ENCODE data around the gene RNH1.
A peak's percentile ranks its signal among the peaks of the same experiment; 100 is the strongest.

Gene RNH1
- 102 to 142 (median 119) reads per million in 3 donors for total RNA-seq

GRCh38 chr11:506995-507726 lies at the start of gene RNH1:
RNH1 (minus strand) TSS chr11:507242; CDS start chr11:502162, 5,080 bp downstream.
- H3K4me3 ChIP-seq (ENCODE audit: insufficient read depth, low read depth, low read length, poor library complexity, severe bottlenecking) = peak within 1 kb of the TSS; percentile 95

GRCh38 chr11:555780-556661 lies 49.0 kb upstream of the RNH1 start:
- Histone ChIP-seq H3K4me3 (ENCODE audit: insufficient read depth, low read depth, low read length, poor library complexity, severe bottlenecking) (peak overlapping the region; percentile 64), H3K27ac (ENCODE audit: insufficient read depth, low read length, poor library complexity, severe bottlenecking) (no peak overlapping the region), H3K9me3 (ENCODE audit: control insufficient read depth, low read length) (no peaks in the 10 kb centered on the region), H3K27me3 (replicated peaks; ENCODE audit: control insufficient read depth, insufficient read depth, low read length, poor library complexity, severe bottlenecking) (no peaks in the 10 kb centered on the region), H3K36me3 (ENCODE audit: control insufficient read depth, insufficient read depth, low read length) (no peaks in the 10 kb centered on the region), H3K4me1 (ENCODE audit: control insufficient read depth, insufficient read depth, low read length, poor library complexity, severe bottlenecking) (peaks cover 27% of the 10 kb centered on the region)
- DNase-seq = no peak

More at GRCh38 chr11:506995-507726, at the start of gene RNH1:
- Histone ChIP-seq H3K27ac (ENCODE audit: insufficient read depth, low read length, poor library complexity, severe bottlenecking) (peak within 1 kb of the TSS; percentile 100), H3K9me3 (ENCODE audit: control insufficient read depth, low read length) (no peaks in the 10 kb centered on the region), H3K36me3 (ENCODE audit: control insufficient read depth, insufficient read depth, low read length) (peaks cover 3% of the 10 kb centered on the region), H3K4me1 (ENCODE audit: control insufficient read depth, insufficient read depth, low read length, poor library complexity, severe bottlenecking) (peaks cover 31% of the 10 kb centered on the region), H3K27me3 (replicated peaks; ENCODE audit: control insufficient read depth, insufficient read depth, low read length, poor library complexity, severe bottlenecking) (no peaks in the 10 kb centered on the region)
- peak; percentile 97 to 99 (median 98) for DNase-seq

DNA sequence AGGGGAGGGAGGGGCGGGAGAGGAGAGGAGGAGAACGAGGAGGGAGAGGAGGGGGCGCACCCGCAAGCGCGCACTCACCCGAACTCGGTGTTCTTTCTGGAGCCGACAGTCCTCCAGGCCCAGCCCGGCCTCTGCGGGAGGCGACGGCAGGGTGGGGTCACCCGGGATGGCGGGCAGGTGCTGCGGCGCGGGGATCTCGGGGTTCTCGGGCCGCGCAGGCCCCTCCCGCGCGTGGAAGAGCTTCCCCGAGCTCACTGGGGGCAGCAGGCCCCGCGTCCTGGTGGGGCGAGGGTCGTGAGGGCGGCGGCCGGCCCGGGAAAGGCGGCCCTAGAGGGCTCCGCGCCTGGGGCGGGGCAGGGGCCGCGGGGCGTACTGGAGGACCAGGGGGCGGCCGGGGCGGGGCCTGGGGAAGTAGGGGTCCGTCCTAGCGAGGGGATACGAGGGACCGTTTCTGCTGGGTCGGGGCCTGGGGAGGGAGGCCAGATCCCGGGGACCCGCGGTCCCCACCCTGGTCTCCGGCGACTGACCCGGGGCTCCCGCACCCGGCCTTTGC lies 48.3 kb upstream of the RNH1 start:
- Histone ChIP-seq H3K27me3 (replicated peaks; ENCODE audit: control insufficient read depth, insufficient read depth, low read length, poor library complexity, severe bottlenecking) (no peaks in the 10 kb centered on the region), H3K4me3 (ENCODE audit: insufficient read depth, low read depth, low read length, poor library complexity, severe bottlenecking) (peak overlapping the region; percentile 64), H3K27ac (ENCODE audit: insufficient read depth, low read length, poor library complexity, severe bottlenecking) (no peak overlapping the region), H3K36me3 (ENCODE audit: control insufficient read depth, insufficient read depth, low read length) (no peaks in the 10 kb centered on the region), H3K9me3 (ENCODE audit: control insufficient read depth, low read length) (no peaks in the 10 kb centered on the region), H3K4me1 (ENCODE audit: control insufficient read depth, insufficient read depth, low read length, poor library complexity, severe bottlenecking) (peaks cover 24% of the 10 kb centered on the region)
- DNase-seq = no peak

DNA sequence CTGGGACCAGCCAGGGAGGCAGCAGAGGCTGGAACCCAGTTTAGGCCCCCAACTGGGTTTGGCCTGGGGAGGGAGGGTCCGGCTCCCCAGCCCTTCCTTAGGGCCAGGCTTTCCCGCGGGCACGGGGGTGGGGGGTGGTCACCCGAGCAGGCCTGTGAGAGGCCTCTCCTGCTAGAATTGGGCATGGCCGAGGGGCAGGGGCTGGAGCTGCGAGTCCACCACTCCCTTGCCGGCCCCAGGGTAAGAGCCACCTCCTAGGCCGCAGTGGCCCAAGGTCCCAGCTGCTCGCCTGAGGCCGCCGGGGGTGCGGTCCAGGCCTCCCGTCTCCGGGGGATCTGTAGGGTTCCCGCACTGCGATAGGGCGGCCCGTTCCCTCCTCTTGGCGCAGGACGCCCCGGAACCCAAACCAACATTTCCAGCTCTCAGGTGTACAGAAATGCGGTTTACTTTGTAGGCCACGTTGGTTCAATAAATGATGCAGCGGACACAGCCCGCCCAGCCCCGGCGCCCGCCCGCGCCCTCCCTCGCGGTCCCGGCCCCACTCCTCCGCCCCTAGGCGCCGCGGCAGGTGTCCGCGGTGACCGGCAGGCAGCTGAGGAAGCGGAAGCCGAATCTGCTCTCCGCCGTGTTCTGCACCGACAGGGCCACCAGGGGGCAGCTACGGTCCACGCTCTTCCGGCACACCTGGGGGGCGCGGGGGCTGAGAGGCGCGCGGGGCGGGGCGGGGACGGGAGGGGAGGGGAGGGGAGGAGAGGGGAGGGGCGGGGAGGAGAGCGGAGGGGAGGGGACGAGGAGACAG lies 47.6 kb upstream of the RNH1 start:
- peak overlapping the region; percentile 61 for H3K4me3 ChIP-seq (ENCODE audit: insufficient read depth, low read depth, low read length, poor library complexity, severe bottlenecking)

DNA sequence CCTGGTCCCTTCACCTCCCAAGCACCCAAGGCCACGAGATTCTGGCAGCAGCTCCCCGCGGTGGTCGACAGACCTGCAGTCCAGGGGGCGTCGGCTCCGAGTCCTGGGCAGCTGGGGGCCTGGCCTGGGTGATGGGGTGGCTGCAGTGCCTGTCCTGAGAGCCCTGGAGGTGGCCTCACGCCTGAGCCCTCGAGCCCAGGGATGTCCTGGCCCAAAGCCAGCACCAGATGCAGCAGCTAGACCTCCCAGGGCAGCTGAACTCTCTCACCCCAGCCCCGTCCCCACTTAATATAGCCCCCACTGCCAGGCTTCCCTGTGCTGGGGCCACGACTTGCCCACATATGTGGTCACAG lies 46.9 kb upstream of the RNH1 start:
- Histone ChIP-seq H3K4me3 (ENCODE audit: insufficient read depth, low read depth, low read length, poor library complexity, severe bottlenecking) (no peak overlapping the region), H3K4me1 (ENCODE audit: control insufficient read depth, insufficient read depth, low read length, poor library complexity, severe bottlenecking) (peaks cover 14% of the 10 kb centered on the region)

More for the DNA sequence above, 47.6 kb upstream of the RNH1 start:
- Histone ChIP-seq H3K4me1 (ENCODE audit: control insufficient read depth, insufficient read depth, low read length, poor library complexity, severe bottlenecking) (peaks cover 18% of the 10 kb centered on the region), H3K27me3 (replicated peaks; ENCODE audit: control insufficient read depth, insufficient read depth, low read length, poor library complexity, severe bottlenecking) (no peaks in the 10 kb centered on the region), H3K27ac (ENCODE audit: insufficient read depth, low read length, poor library complexity, severe bottlenecking) (no peak overlapping the region), H3K36me3 (ENCODE audit: control insufficient read depth, insufficient read depth, low read length) (no peaks in the 10 kb centered on the region), H3K9me3 (ENCODE audit: control insufficient read depth, low read length) (no peaks in the 10 kb centered on the region)
- DNase-seq = peak; percentile 63 to 68 (median 67)

DNA sequence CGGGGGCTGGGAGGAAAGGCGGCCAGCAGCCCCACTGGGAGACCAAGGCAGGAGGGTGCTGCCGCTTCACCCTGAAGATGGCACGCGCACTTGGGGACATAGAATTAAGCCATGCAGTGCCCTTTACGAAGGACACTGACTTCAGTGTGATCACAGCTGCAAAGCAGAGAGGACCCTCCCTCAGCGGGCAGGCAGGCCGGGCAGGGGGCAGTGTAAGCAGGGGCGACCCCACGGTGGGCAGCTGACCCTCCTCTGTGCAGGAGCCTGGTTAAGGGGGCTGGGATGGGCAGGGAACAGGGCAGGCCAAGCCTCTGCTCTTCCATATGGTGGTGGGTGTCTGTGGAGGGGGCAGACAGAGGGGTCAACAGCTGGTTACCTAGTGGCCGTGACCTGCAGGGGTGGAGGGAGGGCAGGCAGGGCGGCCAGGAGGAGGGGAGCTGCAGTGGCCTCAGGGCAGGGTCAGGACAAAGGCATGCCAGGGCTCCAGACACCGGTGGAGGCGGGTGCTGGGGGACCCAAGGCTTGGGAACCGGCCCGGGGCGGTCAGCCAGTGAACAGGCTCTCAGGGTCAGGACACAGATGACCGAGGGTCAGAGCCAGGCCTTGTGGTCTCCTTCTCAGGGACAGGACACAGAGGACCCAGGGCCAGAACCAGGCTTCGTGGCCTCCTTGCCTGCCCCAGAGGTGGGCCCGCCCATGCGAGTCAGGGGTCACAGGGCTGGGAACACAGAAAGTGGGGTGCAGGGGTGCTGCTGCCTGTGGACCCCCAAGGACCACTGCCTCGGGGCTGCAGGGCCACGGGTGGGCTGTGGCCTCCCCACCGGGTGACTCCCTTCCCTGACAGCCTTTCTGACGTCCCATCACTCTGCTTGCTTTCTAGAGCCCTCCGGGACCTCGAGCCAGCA lies 46.3 kb upstream of the RNH1 start:
- Histone ChIP-seq H3K4me3 (ENCODE audit: insufficient read depth, low read depth, low read length, poor library complexity, severe bottlenecking) (no peak overlapping the region), H3K36me3 (ENCODE audit: control insufficient read depth, insufficient read depth, low read length) (no peaks in the 10 kb centered on the region), H3K27ac (ENCODE audit: insufficient read depth, low read length, poor library complexity, severe bottlenecking) (no peak overlapping the region), H3K9me3 (ENCODE audit: control insufficient read depth, low read length) (no peaks in the 10 kb centered on the region), H3K4me1 (ENCODE audit: control insufficient read depth, insufficient read depth, low read length, poor library complexity, severe bottlenecking) (peaks cover 14% of the 10 kb centered on the region), H3K27me3 (replicated peaks; ENCODE audit: control insufficient read depth, insufficient read depth, low read length, poor library complexity, severe bottlenecking) (no peaks in the 10 kb centered on the region)
- no peak for DNase-seq

More for the DNA sequence above, 46.9 kb upstream of the RNH1 start:
- Histone ChIP-seq H3K9me3 (ENCODE audit: control insufficient read depth, low read length) (no peaks in the 10 kb centered on the region), H3K27me3 (replicated peaks; ENCODE audit: control insufficient read depth, insufficient read depth, low read length, poor library complexity, severe bottlenecking) (no peaks in the 10 kb centered on the region), H3K36me3 (ENCODE audit: control insufficient read depth, insufficient read depth, low read length) (no peaks in the 10 kb centered on the region), H3K27ac (ENCODE audit: insufficient read depth, low read length, poor library complexity, severe bottlenecking) (no peak overlapping the region)
- DNase-seq = no peak

GRCh38 chr11:551596-551995 lies 44.6 kb upstream of the RNH1 start:
- H3K4me3 ChIP-seq (ENCODE audit: insufficient read depth, low read depth, low read length, poor library complexity, severe bottlenecking) = no peak overlapping the region
- DNase-seq = no peak
- H3K4me1 ChIP-seq (ENCODE audit: control insufficient read depth, insufficient read depth, low read length, poor library complexity, severe bottlenecking) = peaks cover 14% of the 10 kb centered on the region
- H3K27me3 ChIP-seq (replicated peaks; ENCODE audit: control insufficient read depth, insufficient read depth, low read length, poor library complexity, severe bottlenecking) = no peaks in the 10 kb centered on the region
- H3K36me3 ChIP-seq (ENCODE audit: control insufficient read depth, insufficient read depth, low read length) = no peaks in the 10 kb centered on the region
- H3K9me3 ChIP-seq (ENCODE audit: control insufficient read depth, low read length) = no peaks in the 10 kb centered on the region
- no peak overlapping the region for H3K27ac ChIP-seq (ENCODE audit: insufficient read depth, low read length, poor library complexity, severe bottlenecking)

DNA sequence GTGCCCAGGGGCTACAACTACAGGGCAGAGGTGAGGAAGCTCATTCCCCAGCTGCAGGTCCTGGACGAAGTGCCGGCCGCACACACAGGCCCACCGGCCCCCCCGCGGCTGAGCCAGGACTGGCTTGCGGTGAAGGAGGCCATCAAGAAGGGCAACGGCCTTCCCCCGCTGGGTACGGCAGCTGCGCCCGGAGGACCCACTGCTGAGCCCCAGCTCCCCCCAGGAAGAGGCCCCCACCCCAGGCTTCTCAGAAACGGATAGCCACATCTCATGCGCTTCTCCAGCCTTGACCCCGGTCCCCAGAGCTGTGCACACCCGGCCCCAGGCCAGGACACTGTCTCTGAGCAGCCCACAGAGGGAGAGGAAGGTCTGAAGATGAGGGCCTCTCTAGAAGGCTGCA lies 44.1 kb upstream of the RNH1 start:
- Histone ChIP-seq H3K27me3 (replicated peaks; ENCODE audit: control insufficient read depth, insufficient read depth, low read length, poor library complexity, severe bottlenecking) (no peaks in the 10 kb centered on the region), H3K4me3 (ENCODE audit: insufficient read depth, low read depth, low read length, poor library complexity, severe bottlenecking) (no peak overlapping the region), H3K9me3 (ENCODE audit: control insufficient read depth, low read length) (no peaks in the 10 kb centered on the region), H3K27ac (ENCODE audit: insufficient read depth, low read length, poor library complexity, severe bottlenecking) (no peak overlapping the region), H3K4me1 (ENCODE audit: control insufficient read depth, insufficient read depth, low read length, poor library complexity, severe bottlenecking) (peaks cover 14% of the 10 kb centered on the region), H3K36me3 (ENCODE audit: control insufficient read depth, insufficient read depth, low read length) (no peaks in the 10 kb centered on the region)
- no peak for DNase-seq

- Histone ChIP-seq H3K9me3 (ENCODE audit: control insufficient read depth, low read length) (no peaks in the 10 kb centered on the region), H3K27me3 (replicated peaks; ENCODE audit: control insufficient read depth, insufficient read depth, low read length, poor library complexity, severe bottlenecking) (no peaks in the 10 kb centered on the region), H3K36me3 (ENCODE audit: control insufficient read depth, insufficient read depth, low read length) (no peaks in the 10 kb centered on the region), H3K4me3 (ENCODE audit: insufficient read depth, low read depth, low read length, poor library complexity, severe bottlenecking) (no peak overlapping the region), H3K4me1 (ENCODE audit: control insufficient read depth, insufficient read depth, low read length, poor library complexity, severe bottlenecking) (peaks cover 13% of the 10 kb centered on the region), H3K27ac (ENCODE audit: insufficient read depth, low read length, poor library complexity, severe bottlenecking) (no peak overlapping the region)
- DNase-seq = no peak
Observed at GRCh38 chr11:550746-551085, 43.7 kb upstream of the RNH1 start.

Data from effector memory CD4-positive, alpha-beta T cell (primary cell).